ENCODE data around the gene CCDC51.
"Not testable (repeated sequence)": the region's sequence is repeated elsewhere in the genome, so short reads cannot be mapped to it uniquely, and the experiment has no call there.

The CCDC51 gene

DNA sequence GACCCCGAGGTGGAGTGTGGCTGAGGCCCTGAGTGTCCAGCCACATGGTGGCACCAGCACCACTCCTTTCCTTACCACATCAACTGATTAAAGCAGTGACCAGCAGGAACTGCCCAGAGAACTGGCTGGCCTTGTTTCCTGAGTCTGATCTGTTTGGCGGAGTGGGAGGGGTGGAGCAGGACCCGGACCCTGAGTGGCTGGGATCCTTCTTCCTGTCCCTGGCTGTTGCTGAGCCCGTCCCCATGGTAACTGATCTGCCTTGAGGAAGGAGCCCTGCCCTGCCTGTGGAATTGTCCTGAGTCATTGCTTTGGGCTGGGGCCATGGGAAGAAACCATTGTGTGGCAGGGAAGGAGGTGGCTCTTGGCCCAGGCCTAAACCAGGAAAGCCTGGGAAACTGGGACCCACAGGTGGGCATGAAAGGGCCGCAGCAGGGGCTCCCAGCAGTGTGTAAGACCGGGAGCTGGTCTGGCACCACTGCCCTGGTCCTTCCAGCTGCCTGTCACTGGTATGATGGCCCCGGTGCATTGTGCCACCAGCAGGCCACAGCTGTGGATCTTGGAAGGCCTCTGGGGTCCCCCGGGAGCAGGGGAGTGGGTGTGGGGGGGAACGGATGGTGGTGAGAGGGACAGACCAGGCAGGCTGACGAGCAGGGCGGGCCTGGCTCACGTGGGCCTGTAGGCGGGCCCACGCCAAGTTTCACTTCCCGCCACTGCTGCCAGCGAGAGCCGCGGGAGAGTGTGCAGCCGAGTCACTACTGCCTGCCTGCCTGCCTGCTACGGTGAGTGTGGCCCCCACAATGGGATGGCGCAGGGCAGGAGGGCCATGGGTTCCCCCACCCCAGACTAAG lies 25.8 kb upstream of the CCDC51 start:
- peak; percentile 81 to 84 for DNase-seq

- no peak for DNase-seq
Measured at GRCh38 chr3:48465237-48465530, 25.3 kb upstream of the CCDC51 start.

- no peak for DNase-seq
Measured at GRCh38 chr3:48464713-48465221, 24.8 kb upstream of the CCDC51 start.

GRCh38 chr3:48463703-48464102 lies 23.8 kb upstream of the CCDC51 start:
- DNase-seq, result no peak

DNA sequence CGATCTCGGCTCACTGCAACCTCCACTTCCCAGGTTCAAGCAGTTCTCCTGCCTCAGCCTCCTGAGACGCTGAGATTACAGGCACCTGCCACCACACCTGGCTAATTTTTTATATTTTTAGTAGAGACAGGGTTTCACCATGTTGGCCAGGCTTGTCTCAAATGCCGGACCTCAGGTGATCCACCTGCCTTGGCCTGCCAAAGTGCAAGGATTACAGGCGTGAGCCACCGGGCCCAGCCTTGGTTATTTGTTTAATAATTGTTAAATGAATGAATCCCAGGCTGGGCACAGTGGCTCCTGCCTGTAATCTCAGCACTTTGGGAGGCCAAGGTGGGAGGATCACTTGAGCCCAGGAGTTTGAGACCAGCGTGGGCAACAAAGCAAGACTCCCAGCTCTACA lies 21.8 kb upstream of the CCDC51 start:
- not testable (repeated sequence) for DNase-seq

DNA sequence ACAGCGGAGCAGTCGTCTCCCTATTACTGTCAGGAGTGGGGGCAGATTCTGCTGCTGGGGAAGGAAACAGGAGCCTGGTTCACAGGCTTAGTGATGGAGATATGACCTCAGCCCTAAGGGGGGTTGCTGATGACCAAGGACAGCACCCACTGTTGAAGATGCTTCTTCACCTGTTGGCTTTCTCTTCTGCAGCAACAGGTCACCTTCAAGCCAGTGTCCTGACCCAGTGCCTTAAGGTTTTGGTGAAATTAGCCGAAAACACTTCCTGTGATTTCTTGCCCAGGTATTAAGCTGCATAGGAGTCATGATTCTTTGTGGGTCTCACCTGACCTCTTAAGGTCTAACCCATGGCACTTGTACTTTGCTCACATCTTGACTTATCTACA lies 20.6 kb upstream of the CCDC51 start:
- DNase-seq, result no peak

- no peak for DNase-seq
Measured at GRCh38 chr3:48459773-48460516, 20.0 kb upstream of the CCDC51 start.

- DNase-seq, result no peak
Measured at GRCh38 chr3:48459331-48459730, 19.4 kb upstream of the CCDC51 start.

GRCh38 chr3:48456456-48456855 lies 16.5 kb upstream of the CCDC51 start:
- no peak for DNase-seq

- DNase-seq, result no peak
Measured at GRCh38 chr3:48451270-48451669, 11.4 kb upstream of the CCDC51 start.

DNA sequence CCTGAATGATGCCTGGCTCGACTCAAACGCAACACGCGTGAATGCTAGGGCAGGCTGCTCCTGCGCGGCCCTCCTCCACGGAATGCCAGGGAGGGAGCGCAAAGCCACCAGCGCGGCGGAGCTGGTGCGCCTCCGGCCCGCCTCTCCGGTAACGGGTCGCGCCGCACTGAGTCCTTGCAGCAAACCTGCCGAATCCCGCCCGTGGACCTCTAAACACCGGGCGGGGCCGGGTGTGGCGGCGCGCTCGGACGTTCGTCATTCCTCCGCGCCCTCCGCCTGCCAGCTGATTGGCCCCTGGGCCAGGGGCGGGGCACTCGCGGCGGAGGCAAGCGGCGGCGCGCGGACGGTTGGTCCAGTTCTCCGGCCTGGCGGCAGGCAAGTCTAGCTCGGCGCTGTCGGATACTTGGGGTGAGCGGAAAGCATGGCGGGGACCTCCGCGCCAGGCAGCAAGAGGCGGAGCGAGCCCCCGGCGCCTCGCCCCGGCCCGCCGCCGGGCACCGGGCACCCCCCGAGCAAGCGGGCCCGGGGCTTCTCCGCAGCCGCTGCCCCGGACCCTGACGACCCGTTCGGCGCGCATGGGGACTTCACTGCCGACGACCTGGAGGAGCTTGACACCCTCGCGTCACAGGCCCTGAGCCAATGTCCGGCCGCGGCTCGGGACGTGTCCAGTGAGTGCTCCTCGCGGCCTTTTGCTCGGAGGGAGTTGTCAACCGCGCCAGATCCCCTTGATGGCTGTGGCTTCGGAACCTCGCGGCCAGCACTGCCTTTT lies 6.7 kb upstream of the CCDC51 start, which contains the start of gene ATRIP:
Gene ATRIP (plus strand): TSS at position 313 of the 769 bp plus-strand sequence. CDS start 109 bp downstream, at position 422.
- DNase-seq, result peak; percentile 88 to 90

- DNase-seq, result no peak
Measured at GRCh38 chr3:48446043-48446424, 6.1 kb upstream of the CCDC51 start.

- DNase-seq, result no peak
Measured at GRCh38 chr3:48445277-48445882, 5.5 kb upstream of the CCDC51 start.

DNA sequence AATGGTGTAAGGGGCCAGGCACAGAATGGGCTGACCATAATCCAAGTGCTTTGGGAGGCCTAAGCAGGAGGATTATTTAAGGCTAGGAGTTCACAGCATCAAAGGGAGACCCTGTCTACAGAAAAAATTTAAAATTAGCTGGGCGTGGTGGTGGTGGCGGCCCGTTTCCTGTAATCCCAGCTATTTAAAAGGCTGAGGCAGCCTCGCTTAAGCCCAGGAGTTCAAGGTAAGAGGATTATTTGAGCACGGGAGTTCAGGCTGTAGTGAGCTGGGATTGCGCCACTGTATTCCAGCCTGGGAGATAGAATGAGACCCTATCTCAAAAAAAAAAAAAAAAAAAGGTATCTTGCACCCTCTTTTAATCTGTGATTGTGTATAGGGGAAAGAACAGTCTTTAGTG lies 2.0 kb upstream of the CCDC51 start:
- no peak for DNase-seq

DNA sequence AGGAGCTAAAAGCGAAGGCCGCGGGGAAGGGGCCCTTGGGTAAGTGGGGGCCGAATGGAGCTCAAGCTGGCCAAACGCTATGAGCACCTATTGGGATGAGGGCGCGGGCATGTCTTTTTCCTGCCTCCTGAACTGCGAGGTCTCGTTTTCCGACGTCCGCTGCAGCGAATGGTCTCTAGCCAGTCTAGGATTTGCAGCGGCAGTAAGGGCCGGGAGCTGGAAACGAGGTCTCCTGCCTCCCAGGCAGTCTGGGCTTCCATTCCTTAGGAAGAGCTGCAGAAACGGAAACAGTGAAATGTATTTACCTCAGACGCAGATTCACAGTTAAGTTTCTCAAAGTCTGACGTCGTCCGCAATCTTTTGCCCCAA lies 655 bp upstream of the CCDC51 start:
- DNase-seq, result no peak

- no peak for DNase-seq
Measured at GRCh38 chr3:48437812-48438211, 2.1 kb downstream of the CCDC51 start.

GRCh38 chr3:48436855-48437254 lies 3.1 kb downstream of the CCDC51 start:
- no peak for DNase-seq

DNA sequence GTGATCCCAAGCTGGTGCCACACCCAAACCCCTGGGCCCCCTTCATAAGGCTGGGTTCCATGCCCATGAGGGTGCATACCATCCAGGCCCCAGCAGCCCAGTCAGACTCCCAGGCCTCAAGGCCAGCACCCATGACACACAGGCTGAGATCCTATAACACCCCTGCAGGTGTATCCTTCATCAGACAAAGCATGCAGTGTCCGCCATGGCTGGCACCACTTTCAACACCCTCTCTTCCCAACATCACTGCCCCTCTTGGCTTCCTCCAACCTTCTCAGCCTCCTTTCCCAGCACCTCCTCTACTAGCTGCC lies 3.5 kb downstream of the CCDC51 start:
- DNase-seq, result no peak

DNA sequence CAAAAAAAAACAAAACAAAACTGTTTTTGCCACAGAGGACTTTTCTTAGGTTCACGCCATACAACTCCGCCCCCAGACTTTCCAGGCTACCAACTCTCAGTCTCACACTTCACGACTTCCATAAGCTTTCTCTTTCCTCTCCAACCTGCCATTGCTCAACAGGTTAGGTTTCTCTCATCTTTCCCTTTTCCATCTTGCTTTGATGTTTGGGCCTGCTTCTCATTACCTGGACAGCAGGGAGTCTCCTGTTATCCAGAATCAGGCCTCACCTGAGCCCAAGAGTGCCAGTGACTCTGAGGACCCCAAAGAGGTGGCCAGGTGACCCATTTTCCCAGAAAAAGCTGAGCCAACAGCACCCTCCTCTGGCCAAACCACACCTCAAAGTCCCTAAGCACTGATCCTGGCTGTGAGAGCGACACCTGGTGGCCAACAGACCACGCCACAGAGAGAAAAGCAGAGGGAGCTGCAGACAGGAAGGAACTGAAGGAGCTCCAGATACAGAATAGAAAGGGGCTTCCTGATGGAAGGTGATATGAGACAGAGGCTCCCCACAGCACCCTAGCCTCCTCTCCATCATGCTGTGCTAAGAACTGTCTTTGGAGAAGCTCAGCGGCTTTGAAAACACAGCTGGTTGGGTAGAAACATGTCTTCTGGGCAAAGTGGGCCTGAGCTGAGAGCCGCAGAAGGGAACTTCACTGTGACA lies 4.0 kb downstream of the CCDC51 start:
- DNase-seq, result peak; percentile 85 to 89

DNA sequence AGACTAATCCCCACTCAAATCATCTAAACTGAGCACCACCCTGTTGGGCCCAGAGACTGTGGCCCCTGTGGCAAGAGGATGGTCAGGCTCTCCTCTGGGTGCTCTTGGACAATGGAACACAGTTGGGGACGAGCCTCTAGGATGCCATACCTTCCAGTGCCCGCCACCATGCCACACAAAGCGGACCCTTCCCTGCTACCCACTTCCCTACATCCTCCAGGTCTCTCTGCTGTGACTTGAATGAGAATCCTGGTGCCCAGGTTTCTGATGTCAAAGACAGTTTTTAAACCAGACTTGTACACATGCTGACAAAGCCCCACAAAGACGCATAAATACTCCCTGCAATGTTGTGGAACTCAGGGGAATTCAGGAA lies 4.7 kb downstream of the CCDC51 start:
- no peak for DNase-seq

DNA sequence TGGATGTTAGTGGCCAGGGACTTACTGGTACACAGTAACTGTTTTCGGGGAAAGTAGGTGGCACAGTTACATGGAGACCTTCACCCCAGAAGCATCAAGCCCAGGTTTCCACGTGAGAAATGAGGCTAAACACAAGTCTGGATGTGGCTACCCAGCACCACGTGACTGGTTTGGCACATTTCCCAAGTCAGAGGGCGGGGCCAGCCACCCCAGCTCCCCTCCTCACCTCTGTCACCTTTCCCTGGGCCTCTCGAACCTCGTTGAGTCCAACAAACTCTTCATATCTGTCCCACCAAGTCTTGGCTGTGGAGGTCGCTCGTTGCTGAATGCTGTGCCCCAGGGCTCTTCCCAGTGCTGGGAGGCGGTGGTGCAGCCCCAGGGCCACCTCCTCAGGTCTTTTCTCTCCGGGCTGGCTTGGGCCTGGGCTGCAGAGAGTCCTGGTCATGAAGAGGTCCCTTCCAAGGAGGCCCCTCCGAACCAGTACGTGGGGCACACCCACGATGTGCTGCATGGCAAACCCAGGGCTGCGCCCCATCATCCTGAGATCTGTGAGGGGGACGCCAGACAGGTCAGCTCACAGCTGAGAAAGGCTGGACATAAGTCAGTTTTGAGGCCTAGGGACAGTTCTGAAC lies 5.2 kb downstream of the CCDC51 start:
- no peak for DNase-seq

DNA sequence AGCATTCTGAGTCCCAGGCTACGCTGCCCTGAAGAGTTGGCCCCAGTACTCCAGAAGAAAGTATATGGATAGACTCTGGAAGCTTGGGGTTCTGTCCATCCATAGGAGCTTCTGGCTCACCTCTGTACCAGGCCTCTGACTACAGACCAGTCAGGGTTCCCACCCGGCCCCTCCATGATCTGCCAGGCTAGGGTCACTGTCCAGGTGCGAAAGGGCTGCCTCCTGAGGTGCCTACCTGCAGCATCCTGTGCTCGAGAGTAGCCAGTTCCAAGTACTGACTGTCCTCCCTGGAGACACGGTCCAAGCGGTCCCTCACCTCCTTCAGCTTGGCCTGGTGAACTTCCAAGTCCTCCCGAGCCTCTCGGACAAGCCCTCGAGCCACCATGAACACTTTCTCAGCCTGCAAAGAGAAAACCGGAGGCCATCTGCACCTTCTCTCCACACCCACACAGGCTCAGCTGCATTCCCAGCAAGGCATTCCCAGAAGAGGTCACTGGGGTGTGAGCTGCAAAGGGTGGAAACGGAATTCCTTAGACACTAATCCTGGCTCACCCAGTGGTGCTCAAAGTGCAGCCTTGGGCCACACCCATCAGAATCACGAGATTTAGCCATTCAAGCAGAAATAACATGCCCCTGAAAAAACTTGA lies 6.3 kb downstream of the CCDC51 start:
- no peak for DNase-seq

Measured in activated CD4-positive, alpha-beta T cell treated with anti-CD3 and anti-CD28 coated beads, Interleukin-2, amount 50 U/mL, for 48 hours (primary cell).